Ishikawa (cell line): Measurements from ENCODE around the gene ZP1.

Source experiments
- CEBPB ChIP-seq: IDR thresholded peaks from 2 replicates; pipeline ENCODE4 v1.6.1; 2012
- CREB1 ChIP-seq: IDR thresholded peaks from 2 replicates; pipeline ENCODE4 v1.6.1; 2012; ENCODE audit warnings: low read depth
- EGR1 ChIP-seq: IDR thresholded peaks from 2 replicates; pipeline ENCODE4 v1.6.1; 2012
- EP300 ChIP-seq: IDR thresholded peaks from 2 replicates; pipeline ENCODE4 v1.6.1; 2012; ENCODE audit warnings: borderline replicate concordance
- FOXM1 ChIP-seq: IDR thresholded peaks from 2 replicates; pipeline ENCODE4 v1.6.1; 2012; ENCODE audit warnings: low read depth, borderline replicate concordance
- MAX ChIP-seq: IDR thresholded peaks from 2 replicates; pipeline ENCODE4 v1.6.1; 2012
- NFIC ChIP-seq: IDR thresholded peaks from 2 replicates; pipeline ENCODE4 v1.6.1; 2012
- RAD21 ChIP-seq: IDR thresholded peaks from 2 replicates; pipeline ENCODE4 v1.6.1; 2012; ENCODE audit warnings: low read depth
- TAF1 ChIP-seq: IDR thresholded peaks from 2 replicates; pipeline ENCODE4 v1.6.1; 2012; ENCODE audit warnings: low read depth, mild to moderate bottlenecking
- TCF12 ChIP-seq: IDR thresholded peaks from 2 replicates; pipeline ENCODE4 v1.6.1; 2012; ENCODE audit warnings: low read depth
- TEAD4 ChIP-seq: IDR thresholded peaks from 2 replicates; pipeline ENCODE4 v1.6.1; 2012
- USF1 ChIP-seq: IDR thresholded peaks from 2 replicates; pipeline ENCODE4 v1.6.1; 2012
- YY1 ChIP-seq: IDR thresholded peaks from 2 replicates; pipeline ENCODE4 v1.6.1; 2012; ENCODE audit warnings: low read depth
- ZBTB7A ChIP-seq: IDR thresholded peaks from 2 replicates; pipeline ENCODE4 v1.6.1; 2012; ENCODE audit warnings: low read depth
- TF ChIP-seq, protein P1 (sequence below): IDR thresholded peaks from 2 replicates; pipeline ENCODE4 v1.6.1; 2012; ENCODE audit warnings: low read depth, mild to moderate bottlenecking

ZP1 gene

DNA sequence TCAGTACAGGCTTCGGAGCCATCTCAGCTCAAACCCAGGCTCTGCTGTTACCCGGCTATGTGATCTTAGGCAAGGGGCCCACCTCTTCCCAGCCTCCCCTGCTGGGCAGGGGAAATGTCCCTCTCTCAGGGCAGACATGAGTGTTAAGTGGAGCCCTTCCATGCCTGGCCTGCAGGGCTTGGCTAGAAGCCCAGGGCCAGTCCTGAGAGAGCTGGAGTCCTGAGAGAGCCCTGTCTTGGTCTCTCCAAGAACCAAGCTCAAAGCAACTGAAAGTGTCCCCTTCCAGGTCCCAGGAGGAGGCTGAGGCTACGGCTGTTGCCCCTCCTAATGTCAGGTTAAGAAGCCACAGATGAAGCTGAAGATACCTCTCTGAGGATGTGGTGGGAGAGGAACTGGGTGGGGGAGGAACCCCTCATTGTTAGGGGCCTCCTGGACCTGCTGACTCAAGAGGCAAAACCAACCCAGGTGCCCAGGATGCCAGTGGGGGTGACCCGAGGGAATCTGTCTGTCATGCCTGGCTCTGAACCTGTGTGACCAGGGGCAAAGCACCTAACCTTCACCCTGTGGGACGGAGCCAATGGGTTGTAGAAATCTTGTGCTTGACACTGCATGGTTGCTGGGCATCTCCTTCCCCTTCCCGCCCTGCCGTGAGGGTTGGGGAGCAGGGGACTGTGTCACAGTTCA is 4.2 kb downstream of the ZP1 start:
- TF ChIP-seq USF1 = no peak
- no peak for TF ChIP-seq YY1
- no peak for TF ChIP-seq FOXM1
- TF ChIP-seq, protein P1, sequence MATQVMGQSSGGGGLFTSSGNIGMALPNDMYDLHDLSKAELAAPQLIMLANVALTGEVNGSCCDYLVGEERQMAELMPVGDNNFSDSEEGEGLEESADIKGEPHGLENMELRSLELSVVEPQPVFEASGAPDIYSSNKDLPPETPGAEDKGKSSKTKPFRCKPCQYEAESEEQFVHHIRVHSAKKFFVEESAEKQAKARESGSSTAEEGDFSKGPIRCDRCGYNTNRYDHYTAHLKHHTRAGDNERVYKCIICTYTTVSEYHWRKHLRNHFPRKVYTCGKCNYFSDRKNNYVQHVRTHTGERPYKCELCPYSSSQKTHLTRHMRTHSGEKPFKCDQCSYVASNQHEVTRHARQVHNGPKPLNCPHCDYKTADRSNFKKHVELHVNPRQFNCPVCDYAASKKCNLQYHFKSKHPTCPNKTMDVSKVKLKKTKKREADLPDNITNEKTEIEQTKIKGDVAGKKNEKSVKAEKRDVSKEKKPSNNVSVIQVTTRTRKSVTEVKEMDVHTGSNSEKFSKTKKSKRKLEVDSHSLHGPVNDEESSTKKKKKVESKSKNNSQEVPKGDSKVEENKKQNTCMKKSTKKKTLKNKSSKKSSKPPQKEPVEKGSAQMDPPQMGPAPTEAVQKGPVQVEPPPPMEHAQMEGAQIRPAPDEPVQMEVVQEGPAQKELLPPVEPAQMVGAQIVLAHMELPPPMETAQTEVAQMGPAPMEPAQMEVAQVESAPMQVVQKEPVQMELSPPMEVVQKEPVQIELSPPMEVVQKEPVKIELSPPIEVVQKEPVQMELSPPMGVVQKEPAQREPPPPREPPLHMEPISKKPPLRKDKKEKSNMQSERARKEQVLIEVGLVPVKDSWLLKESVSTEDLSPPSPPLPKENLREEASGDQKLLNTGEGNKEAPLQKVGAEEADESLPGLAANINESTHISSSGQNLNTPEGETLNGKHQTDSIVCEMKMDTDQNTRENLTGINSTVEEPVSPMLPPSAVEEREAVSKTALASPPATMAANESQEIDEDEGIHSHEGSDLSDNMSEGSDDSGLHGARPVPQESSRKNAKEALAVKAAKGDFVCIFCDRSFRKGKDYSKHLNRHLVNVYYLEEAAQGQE = no peak
- no peak for TF ChIP-seq MAX
- TF ChIP-seq EGR1 = no peak
- TF ChIP-seq RAD21 = no peak
- TF ChIP-seq CEBPB = no peak
- TF ChIP-seq NFIC = no peak
- TF ChIP-seq TAF1 = no peak
- no peak for TF ChIP-seq TCF12
- TF ChIP-seq TEAD4 = no peak
- no peak for TF ChIP-seq EP300
- TF ChIP-seq ZBTB7A = no peak
- no peak for TF ChIP-seq CREB1

DNA sequence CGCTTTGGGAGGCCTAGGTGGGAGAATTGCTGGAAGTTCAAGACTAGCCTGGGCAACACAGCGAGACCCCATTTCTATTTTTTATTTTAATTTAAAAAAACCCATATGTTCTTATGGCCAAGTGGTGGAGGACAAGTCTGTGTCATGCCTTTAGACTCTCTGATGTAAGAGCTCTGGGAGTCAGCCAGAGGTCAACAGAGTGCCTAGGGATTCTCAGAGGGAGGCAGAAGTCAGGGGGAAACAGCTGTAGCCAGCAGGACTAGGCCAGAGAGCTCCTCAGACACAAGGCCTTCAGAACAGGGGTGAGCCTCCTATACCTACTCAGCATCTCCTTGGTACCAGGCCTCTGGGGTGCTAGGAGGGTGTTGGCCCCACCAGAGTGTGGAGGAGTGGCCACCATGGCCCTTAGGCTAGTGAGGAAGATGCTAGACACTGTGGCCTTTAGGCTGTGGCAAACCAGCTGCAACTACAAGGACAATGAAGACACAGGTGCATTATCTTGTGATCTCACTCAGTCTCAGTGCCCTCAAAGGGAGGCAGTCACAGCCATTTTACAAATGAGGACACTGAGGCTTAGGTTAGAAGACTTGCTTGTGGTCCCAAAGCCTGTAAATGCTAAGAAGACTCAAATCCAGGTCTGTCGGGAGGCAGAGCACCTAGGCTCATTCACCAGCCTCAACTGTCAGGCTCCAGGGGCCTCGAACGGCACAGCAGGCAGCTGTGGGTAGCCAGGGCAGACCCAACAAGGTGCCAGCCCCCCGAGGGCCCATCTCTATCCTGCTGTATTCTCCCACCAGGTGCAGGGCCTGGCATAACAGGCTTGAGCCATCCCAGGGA is 5.0 kb downstream of the ZP1 start:
- TF ChIP-seq, protein P1 = no peak
- no peak for TF ChIP-seq CREB1
- no peak for TF ChIP-seq EGR1
- no peak for TF ChIP-seq TEAD4
- TF ChIP-seq EP300 = no peak
- TF ChIP-seq CEBPB = no peak
- TF ChIP-seq FOXM1 = no peak
- TF ChIP-seq RAD21 = no peak
- no peak for TF ChIP-seq TCF12
- TF ChIP-seq MAX = no peak
- no peak for TF ChIP-seq YY1
- TF ChIP-seq NFIC = no peak

DNA sequence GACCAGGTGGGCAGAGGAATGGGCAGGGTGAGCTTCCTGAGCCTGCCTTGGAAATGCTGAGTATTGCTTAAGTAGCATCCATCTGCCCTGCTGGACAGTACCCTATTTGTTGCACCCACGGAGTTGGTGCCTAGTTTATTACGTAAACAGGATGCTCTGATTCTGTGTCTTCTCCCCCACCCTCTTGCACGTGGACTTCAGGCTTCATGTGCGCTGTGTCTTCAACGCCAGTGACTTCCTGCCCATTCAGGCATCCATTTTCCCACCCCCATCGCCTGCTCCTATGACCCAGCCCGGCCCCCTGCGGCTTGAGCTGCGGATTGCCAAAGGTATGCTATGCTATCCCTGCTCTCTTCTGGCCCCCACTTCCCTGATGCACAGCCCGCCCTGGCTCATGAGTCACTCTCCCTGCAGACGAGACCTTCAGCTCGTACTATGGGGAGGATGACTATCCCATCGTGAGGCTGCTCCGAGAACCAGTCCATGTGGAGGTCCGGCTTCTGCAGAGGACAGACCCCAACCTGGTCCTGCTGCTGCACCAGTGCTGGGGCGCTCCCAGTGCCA is 5.7 kb downstream of the ZP1 start:
- TF ChIP-seq CREB1 = no peak
- TF ChIP-seq RAD21 = no peak

DNA sequence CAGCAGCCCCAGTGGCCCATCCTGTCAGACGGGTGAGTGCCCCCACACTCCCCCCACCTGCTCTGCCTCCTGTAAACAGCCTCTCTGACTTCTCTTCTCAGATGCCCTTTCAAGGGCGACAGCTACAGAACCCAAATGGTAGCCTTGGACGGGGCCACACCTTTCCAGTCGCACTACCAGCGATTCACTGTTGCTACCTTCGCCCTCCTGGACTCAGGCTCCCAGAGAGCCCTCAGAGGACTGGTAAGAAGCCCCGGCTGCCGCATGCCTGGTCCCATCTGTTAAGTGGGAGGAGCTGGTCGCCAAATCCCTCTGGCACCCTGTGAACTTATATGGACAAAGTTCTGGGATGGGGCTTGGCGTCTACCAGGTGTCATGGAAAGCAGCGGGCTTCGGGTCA is 6.2 kb downstream of the ZP1 start:
- no peak for TF ChIP-seq NFIC
- TF ChIP-seq YY1 = no peak
- TF ChIP-seq EGR1 = no peak
- no peak for TF ChIP-seq CEBPB
- no peak for TF ChIP-seq TAF1
- TF ChIP-seq TEAD4 = no peak
- no peak for TF ChIP-seq RAD21
- TF ChIP-seq EP300 = no peak
- TF ChIP-seq USF1 = no peak
- no peak for TF ChIP-seq ZBTB7A
- TF ChIP-seq MAX = no peak
- TF ChIP-seq FOXM1 = no peak
- no peak for TF ChIP-seq TCF12
- TF ChIP-seq, protein P1 = no peak
- no peak for TF ChIP-seq CREB1
